ENCODE measurements around the gene ZNF25.

GRCh38 chr10:37948210-37948609 is 28.2 kb downstream of the ZNF25 start:
- TF ChIP-seq EZH2phosphoT487 (IDR thresholded peaks at IDR 0.05; ENCODE audit: unreplicated experiment) (no peak), CTCF (conservative IDR thresholded peaks at IDR 0.05; ENCODE audit: low read depth in 2 of 2) (no peak), EZH2 (IDR thresholded peaks at IDR 0.05; ENCODE audit: low read depth, unreplicated experiment) (no peak), POLR2AphosphoS5 (IDR thresholded peaks at IDR 0.05; ENCODE audit: low read depth) (no peak), CREB1 (CRISPR knock-in tag; IDR thresholded peaks at IDR 0.05; ENCODE audit: low read depth) (no peak)

Data from GM23338 (cell line).